Measurements from ENCODE around the gene CPA4. TPM values are rescaled to one million over a fixed set of nuclear protein-coding genes. Genes with fewer than 3 reads are reported as not detected.

Gene CPA4
- total RNA-seq, 4 donors from 2014 or later = not detected

DNA sequence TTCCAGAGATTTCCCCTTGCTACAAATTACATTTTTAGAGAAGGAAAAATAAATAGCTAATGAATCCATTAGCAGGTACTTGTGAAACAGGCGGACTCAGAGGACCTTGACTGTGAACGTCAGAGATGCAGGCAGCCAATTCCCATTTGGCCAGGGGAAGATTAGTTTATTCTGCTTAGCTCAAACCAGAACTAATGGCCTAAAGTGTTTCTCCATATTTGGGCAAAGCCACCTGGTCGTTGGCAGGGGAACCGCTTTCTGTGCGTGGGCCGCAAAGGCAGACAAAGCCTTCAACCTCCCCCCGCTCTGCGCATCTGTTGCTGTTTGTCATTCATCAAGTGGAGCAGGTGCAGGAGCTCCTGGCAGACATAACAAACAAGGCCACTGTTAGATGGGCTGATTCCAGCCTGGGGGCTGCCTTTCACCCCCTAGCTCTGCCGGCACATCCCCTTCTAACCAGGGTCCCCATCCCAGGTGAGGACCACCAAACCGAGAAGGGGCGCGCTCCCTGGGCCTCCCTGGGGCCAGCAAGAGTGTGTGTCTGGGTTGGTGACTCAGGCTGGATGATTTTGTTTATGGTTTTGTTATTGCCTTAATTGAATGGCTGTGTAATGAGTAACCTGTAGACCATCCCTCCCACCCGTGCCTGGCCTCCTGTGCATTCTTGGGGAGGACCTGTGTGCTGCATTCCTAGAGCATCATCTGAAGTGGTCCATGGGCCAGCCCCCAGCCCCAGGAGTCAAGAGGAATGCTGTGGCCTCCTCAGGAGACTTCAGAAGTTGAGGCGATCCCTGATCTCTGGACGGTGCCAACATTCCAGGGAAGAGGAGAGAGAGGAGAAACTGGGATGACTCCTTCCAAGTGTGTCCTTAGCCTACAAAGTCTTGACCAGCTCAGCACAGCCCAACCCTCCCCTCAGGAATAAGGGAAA, 72.8 kb downstream of the CPA4 start:
- intact Hi-C loops (cut with DNase I) = no loop called here
- H3K27ac ChIP-seq = peak overlapping the region; percentile 52 to 71 (median 59)
- H3K4me1 ChIP-seq = peaks cover 9 to 35% of the 10 kb centered on the region in 2 donors
- no peak overlapping the region for H3K4me3 ChIP-seq (replicated peaks in 1 of 3)
- no peaks in the 10 kb centered on the region for H3K36me3 ChIP-seq
- peak in 1 of 2 donors; percentile 25 for TF ChIP-seq POLR2A (IDR thresholded peaks at IDR 0.05)
- TF ChIP-seq, protein P1, sequence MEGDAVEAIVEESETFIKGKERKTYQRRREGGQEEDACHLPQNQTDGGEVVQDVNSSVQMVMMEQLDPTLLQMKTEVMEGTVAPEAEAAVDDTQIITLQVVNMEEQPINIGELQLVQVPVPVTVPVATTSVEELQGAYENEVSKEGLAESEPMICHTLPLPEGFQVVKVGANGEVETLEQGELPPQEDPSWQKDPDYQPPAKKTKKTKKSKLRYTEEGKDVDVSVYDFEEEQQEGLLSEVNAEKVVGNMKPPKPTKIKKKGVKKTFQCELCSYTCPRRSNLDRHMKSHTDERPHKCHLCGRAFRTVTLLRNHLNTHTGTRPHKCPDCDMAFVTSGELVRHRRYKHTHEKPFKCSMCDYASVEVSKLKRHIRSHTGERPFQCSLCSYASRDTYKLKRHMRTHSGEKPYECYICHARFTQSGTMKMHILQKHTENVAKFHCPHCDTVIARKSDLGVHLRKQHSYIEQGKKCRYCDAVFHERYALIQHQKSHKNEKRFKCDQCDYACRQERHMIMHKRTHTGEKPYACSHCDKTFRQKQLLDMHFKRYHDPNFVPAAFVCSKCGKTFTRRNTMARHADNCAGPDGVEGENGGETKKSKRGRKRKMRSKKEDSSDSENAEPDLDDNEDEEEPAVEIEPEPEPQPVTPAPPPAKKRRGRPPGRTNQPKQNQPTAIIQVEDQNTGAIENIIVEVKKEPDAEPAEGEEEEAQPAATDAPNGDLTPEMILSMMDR (IDR thresholded peaks at IDR 0.05) = no peak
- 46 to 60% methylated on average over 13 to 15 of the region's 15 CpGs for WGBS, 2 donors
- DNase-seq = peak; percentile 83 to 87
- no peaks in the 10 kb centered on the region for H3K9me3 ChIP-seq
- H3K27me3 ChIP-seq = no peaks in the 10 kb centered on the region

GRCh38 chr7:130366564-130366963, 73.6 kb downstream of the CPA4 start:
- H3K27ac ChIP-seq = no peak overlapping the region
- H3K4me1 ChIP-seq = peaks cover 9 to 38% of the 10 kb centered on the region in 2 donors
- intact Hi-C loops (cut with DNase I) = no loop called here

DNA sequence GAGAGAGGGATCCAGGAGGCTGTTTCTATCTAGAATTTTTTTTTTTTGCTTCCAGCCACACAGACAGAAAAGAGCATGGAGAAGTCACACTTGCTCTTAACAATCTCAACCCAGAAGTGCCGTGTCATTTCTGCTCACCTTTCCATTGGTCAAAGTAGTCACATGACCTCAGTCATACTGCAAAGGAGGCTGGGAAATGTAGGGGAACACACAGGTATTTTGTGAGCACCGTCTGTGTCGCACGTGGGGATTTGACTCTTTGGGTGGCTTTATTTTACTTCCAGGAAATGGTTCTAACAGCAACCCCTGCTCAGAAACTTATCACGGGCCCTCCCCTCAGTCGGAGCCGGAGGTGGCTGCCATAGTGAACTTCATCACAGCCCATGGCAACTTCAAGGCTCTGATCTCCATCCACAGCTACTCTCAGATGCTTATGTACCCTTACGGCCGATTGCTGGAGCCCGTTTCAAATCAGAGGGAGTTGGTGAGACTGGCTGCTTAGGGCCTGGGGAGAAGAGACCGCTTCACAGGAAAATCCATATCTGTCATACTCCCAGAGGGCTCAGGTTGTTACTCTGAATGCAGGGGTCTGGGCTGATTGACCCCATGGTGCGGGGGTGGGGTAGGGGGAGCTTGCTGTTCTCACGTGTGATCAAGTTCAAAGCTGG, 74.3 kb downstream of the CPA4 start:
- WGBS, 2 donors = 93% methylated on average over 12 to 13 of the region's 13 CpGs
- Histone ChIP-seq H3K36me3 (no peaks in the 10 kb centered on the region), H3K27ac (no peak overlapping the region), H3K27me3 (no peaks in the 10 kb centered on the region), H3K9me3 (no peaks in the 10 kb centered on the region), H3K4me1 (peaks cover 9 to 38% of the 10 kb centered on the region in 2 donors), H3K4me3 (replicated peaks in 1 of 3) (no peak overlapping the region)
- intact Hi-C loops (cut with DNase I) = no loop called here
- DNase-seq = no peak
- no peak for TF ChIP-seq POLR2A (IDR thresholded peaks at IDR 0.05)
- TF ChIP-seq, protein P1 (IDR thresholded peaks at IDR 0.05) = no peak

More at GRCh38 chr7:130366564-130366963, 73.6 kb downstream of the CPA4 start:
- no peaks in the 10 kb centered on the region for H3K27me3 ChIP-seq
- H3K9me3 ChIP-seq = no peaks in the 10 kb centered on the region
- no peak overlapping the region for H3K4me3 ChIP-seq (replicated peaks in 1 of 3)
- no peak for TF ChIP-seq POLR2A (IDR thresholded peaks at IDR 0.05)
- TF ChIP-seq, protein P1 (IDR thresholded peaks at IDR 0.05) = no peak
- DNase-seq = no peak
- no peaks in the 10 kb centered on the region for H3K36me3 ChIP-seq
- WGBS, 2 donors = 91 to 98% methylated on average over 4 to 6 of the region's 6 CpGs

GRCh38 chr7:130367836-130368746, 75.1 kb downstream of the CPA4 start:
- DNase-seq = no peak
- Histone ChIP-seq H3K36me3 (no peaks in the 10 kb centered on the region), H3K9me3 (no peaks in the 10 kb centered on the region), H3K4me1 (peaks cover 16 to 45% of the 10 kb centered on the region in 2 donors), H3K27ac (no peak overlapping the region), H3K27me3 (no peaks in the 10 kb centered on the region), H3K4me3 (replicated peaks in 1 of 3) (no peak overlapping the region)
- WGBS, 2 donors = 89 to 98% methylated on average over 19 of the region's 19 CpGs
- TF ChIP-seq POLR2A (IDR thresholded peaks at IDR 0.05) = no peak
- TF ChIP-seq, protein P1 (IDR thresholded peaks at IDR 0.05) = no peak
- intact Hi-C loops (cut with DNase I) = no loop called here
